Measurements from ENCODE around the gene HTR3C.

GRCh38 chr3:184011230-184011876, 41.5 kb upstream of the HTR3C start:
- TF ChIP-seq POLR2A (IDR thresholded peaks at IDR 0.05) (no peak), CTCF (IDR thresholded peaks at IDR 0.05) (no peak)
